BE2C (cell line): ENCODE results near the gene SERPINA3.
"Not testable (repeated sequence)": the region's sequence is repeated elsewhere in the genome, so short reads cannot be mapped to it uniquely, and the experiment has no call there.

Source experiments
- DNase-seq: peaks from one replicate; pipeline ENCODE4 v3.0.0-alpha.2; 2020
- H3K27me3 ChIP-seq: fragments of 250-450 bp; sonication (Bioruptor Pico); 2 replicates; pipeline ENCODE4 v1.5.1; 2020; ENCODE audit warnings: mild to moderate bottlenecking
- H3K36me3 ChIP-seq: fragments of 250-450 bp; sonication (Bioruptor Pico); 2 replicates; pipeline ENCODE4 v1.5.1; 2020; ENCODE audit warnings: mild to moderate bottlenecking
- H3K4me1 ChIP-seq: fragments of 250-450 bp; sonication (Bioruptor Pico); 2 replicates; pipeline ENCODE4 v1.5.1; 2020
- H3K4me3 ChIP-seq: 2 replicates; pipeline ENCODE4 v1.5.1; 2011; ENCODE audit warnings: low read depth, low read length
- H3K9me3 ChIP-seq: fragments of 250-450 bp; sonication (Bioruptor Pico); 2 replicates; pipeline ENCODE4 v1.5.1; 2020
- TF ChIP-seq, protein P1 (sequence below): IDR thresholded peaks from 2 replicates; pipeline ENCODE4 v1.5.1; 2012; ENCODE audit warnings: mild to moderate bottlenecking, low read depth, low read length

The SERPINA3 gene

DNA sequence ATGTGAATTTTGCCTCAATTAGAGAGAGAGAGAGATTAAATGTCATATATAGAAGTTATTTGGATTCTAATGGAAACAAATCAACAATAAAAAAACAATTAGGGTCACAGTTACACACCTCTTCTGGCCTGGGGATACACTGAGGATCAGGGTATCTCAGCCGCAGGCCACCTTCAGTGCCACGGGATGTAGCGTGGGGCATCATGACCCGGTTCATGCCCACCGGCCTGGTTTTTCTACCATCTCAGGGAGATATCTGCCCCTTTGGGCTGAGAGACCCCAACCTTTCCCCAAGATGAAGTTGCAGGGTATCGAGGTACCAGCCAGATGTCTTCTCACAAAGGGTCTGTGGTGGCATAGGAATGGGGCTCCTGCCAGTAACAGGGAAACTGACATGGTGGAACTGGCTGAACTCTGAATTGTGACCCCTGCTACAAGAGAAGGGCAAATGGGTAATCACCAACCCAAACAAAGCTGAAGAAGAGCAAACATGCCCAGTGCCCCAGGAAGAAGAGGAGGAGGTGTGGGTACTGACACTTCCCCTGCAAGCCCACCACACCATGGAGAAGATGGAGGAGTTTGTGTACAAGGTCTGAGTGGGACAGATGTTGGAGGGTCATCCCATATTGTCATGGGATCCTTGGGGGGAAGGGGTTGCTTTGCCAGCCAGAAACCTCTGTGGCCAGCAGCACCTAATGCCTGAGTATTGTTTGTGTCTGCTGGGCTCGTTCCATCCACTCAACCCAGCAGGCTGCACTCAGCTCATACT is 19.5 kb downstream of the SERPINA3 start:
- Histone ChIP-seq H3K4me1 (no peaks in the 10 kb centered on the region), H3K27me3 (no peaks in the 10 kb centered on the region), H3K36me3 (no peaks in the 10 kb centered on the region), H3K4me3 (no peak overlapping the region), H3K9me3 (no peaks in the 10 kb centered on the region)
- TF ChIP-seq, protein P1, sequence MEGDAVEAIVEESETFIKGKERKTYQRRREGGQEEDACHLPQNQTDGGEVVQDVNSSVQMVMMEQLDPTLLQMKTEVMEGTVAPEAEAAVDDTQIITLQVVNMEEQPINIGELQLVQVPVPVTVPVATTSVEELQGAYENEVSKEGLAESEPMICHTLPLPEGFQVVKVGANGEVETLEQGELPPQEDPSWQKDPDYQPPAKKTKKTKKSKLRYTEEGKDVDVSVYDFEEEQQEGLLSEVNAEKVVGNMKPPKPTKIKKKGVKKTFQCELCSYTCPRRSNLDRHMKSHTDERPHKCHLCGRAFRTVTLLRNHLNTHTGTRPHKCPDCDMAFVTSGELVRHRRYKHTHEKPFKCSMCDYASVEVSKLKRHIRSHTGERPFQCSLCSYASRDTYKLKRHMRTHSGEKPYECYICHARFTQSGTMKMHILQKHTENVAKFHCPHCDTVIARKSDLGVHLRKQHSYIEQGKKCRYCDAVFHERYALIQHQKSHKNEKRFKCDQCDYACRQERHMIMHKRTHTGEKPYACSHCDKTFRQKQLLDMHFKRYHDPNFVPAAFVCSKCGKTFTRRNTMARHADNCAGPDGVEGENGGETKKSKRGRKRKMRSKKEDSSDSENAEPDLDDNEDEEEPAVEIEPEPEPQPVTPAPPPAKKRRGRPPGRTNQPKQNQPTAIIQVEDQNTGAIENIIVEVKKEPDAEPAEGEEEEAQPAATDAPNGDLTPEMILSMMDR, result no peak
- DNase-seq, result no peak

DNA sequence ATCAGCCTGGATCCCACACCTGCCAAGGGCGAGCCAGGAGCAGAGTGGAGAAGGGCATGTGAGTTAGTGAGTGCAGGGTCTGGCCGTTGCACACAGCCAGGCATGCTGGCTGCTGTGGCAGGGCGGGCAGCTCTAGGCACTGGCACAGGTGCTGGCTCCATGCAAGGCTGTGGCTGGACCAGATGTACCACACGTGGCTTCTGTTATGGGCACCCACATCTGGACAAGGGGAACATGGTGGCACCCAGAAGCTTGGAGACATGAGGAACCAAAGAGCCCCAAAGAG is 20.1 kb downstream of the SERPINA3 start:
- no peak overlapping the region for H3K4me3 ChIP-seq
- H3K27me3 ChIP-seq, result no peaks in the 10 kb centered on the region
- no peaks in the 10 kb centered on the region for H3K36me3 ChIP-seq
- H3K4me1 ChIP-seq, result no peaks in the 10 kb centered on the region
- TF ChIP-seq, protein P1, result no peak
- no peaks in the 10 kb centered on the region for H3K9me3 ChIP-seq
- no peak for DNase-seq

DNA sequence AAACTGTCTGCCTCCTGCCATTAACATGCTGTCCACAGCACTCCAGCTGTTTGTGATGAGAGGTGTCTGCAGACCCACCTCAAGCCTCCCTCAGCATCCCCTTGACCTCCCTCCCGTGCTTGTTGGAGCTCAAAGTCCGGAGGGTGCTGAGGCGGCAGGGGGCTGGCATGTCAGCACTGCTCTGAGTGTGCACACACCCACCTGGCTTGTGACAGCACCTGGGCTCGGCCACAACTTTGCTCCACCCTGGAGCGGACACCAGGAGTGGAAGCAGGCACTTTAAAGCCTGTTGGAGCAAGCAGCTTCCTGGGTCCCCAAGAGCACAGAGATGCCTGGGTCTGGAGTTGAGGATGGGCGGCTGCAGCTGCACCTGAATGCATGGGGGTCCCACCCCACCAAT is 20.9 kb downstream of the SERPINA3 start:
- DNase-seq, result no peak
- Histone ChIP-seq H3K4me3 (no peak overlapping the region), H3K36me3 (no peaks in the 10 kb centered on the region), H3K4me1 (no peaks in the 10 kb centered on the region), H3K27me3 (no peaks in the 10 kb centered on the region), H3K9me3 (no peaks in the 10 kb centered on the region)
- TF ChIP-seq, protein P1, result no peak

DNA sequence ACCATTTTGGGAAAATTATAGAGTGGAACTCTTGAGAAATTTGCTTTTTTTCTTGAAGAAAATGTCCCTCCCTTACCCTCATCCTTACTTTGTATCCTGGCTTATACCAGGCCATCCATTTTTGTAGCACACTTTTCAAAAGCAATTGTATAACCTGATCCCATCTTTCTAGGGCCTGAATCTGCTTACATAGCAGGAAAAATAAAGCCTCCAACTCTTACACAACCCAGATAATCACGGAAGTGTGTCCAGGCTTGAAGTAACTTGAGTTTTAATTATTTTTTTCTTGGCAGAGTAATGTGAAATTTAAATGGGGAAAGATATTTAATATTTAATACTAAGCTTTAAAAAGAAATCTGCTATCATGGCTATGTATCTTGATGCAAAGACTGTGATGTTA is 23.0 kb downstream of the SERPINA3 start:
- DNase-seq, result no peak
- Histone ChIP-seq H3K9me3 (no peaks in the 10 kb centered on the region), H3K36me3 (no peaks in the 10 kb centered on the region), H3K4me3 (no peak overlapping the region), H3K27me3 (no peaks in the 10 kb centered on the region), H3K4me1 (no peaks in the 10 kb centered on the region)
- TF ChIP-seq, protein P1, result no peak

DNA sequence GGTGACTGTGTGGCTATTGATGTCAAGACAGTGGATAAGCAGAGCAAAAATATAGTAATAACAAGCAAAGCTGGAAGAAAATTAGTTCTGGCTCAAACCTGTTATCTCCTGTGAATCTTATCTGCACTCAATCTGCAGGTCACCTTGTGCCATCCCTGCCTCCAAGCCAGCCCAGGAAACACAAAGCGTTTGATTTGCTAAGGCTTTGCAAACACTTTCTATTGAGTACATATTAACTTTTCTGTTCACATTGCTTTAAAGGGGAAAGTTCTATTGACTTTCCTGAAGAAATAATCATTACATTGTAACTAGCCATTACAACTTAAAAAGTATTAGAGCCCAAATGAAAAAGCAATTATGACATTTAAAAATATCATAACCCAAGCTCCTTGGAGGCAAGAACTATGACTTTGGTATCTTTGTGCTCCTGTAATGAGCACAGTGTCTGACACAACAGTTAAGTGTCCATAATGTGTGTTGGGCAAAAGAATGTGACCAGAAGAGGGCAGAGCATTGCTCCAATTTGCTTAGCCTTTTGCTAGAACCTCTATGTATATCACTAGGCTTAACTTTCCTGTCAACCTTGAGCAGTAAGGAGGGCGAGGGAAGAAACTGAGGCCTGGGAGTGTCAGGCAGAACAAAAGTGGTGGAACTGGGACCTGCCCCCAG is 24.7 kb downstream of the SERPINA3 start:
- Histone ChIP-seq H3K4me3 (no peak overlapping the region), H3K4me1 (no peaks in the 10 kb centered on the region), H3K9me3 (no peaks in the 10 kb centered on the region), H3K36me3 (no peaks in the 10 kb centered on the region), H3K27me3 (no peaks in the 10 kb centered on the region)
- TF ChIP-seq, protein P1, result no peak
- DNase-seq, result no peak

DNA sequence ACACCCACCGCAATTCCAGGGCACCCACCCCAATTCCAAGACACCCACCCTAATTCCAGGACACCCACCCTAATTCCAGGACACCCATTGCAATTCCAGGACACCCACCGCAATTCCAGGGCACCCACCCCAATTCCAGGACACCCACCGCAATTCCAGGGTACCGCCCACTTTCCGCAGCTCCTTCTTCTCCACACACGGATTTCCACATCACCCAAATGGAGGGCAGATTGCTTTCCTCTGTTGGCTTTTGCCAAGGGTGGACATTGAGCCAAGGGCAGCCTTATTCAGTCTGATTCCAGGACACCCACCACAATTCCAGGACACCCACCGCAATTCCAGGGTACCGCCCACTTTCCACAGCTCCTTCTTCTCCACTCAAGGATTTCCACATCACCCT is 25.6 kb downstream of the SERPINA3 start:
- not testable (repeated sequence) for H3K9me3 ChIP-seq, H3K36me3 ChIP-seq, DNase-seq, H3K4me3 ChIP-seq, H3K4me1 ChIP-seq, H3K27me3 ChIP-seq
